Body of pancreas (tissue), 4 donors: Measurements from ENCODE around the gene PFKFB3.

Experiments used
- POLR2A ChIP-seq, 3 donors: fragments of 450-650 bp; IDR thresholded peaks; one replicate each; pipeline ENCODE4 v1.6.1; 2016; ENCODE audit warnings: antibody characterized with exemption in 3 of 3, mild to moderate bottlenecking in 2 of 3
- TF ChIP-seq, protein P1 (sequence below), 7 experiments: fragments of 450-650 bp in 4 of 7; fragments of 200-600 bp in 3 of 7; sonication (generic) in 3 of 7; IDR thresholded peaks; one replicate each; pipeline ENCODE4 v1.5.1; 2016 to 2019; ENCODE audit warnings: antibody characterized with exemption in 7 of 7

- TF ChIP-seq, protein P1, sequence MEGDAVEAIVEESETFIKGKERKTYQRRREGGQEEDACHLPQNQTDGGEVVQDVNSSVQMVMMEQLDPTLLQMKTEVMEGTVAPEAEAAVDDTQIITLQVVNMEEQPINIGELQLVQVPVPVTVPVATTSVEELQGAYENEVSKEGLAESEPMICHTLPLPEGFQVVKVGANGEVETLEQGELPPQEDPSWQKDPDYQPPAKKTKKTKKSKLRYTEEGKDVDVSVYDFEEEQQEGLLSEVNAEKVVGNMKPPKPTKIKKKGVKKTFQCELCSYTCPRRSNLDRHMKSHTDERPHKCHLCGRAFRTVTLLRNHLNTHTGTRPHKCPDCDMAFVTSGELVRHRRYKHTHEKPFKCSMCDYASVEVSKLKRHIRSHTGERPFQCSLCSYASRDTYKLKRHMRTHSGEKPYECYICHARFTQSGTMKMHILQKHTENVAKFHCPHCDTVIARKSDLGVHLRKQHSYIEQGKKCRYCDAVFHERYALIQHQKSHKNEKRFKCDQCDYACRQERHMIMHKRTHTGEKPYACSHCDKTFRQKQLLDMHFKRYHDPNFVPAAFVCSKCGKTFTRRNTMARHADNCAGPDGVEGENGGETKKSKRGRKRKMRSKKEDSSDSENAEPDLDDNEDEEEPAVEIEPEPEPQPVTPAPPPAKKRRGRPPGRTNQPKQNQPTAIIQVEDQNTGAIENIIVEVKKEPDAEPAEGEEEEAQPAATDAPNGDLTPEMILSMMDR (IDR thresholded peaks at IDR 0.05), result no peak
- no peak for TF ChIP-seq POLR2A (IDR thresholded peaks at IDR 0.05)
These were observed 70.6 kb downstream of the PFKFB3 start for GRCh38 chr10:6273351-6273750.
